ENCODE measurements around the gene TCF4. TPM values are rescaled to one million over a fixed set of nuclear protein-coding genes. Genes with fewer than 3 reads are reported as not detected.

TCF4 gene
- total RNA-seq, 1 experiment from 2014 or later: 2.3 TPM

- TF ChIP-seq, protein P1, sequence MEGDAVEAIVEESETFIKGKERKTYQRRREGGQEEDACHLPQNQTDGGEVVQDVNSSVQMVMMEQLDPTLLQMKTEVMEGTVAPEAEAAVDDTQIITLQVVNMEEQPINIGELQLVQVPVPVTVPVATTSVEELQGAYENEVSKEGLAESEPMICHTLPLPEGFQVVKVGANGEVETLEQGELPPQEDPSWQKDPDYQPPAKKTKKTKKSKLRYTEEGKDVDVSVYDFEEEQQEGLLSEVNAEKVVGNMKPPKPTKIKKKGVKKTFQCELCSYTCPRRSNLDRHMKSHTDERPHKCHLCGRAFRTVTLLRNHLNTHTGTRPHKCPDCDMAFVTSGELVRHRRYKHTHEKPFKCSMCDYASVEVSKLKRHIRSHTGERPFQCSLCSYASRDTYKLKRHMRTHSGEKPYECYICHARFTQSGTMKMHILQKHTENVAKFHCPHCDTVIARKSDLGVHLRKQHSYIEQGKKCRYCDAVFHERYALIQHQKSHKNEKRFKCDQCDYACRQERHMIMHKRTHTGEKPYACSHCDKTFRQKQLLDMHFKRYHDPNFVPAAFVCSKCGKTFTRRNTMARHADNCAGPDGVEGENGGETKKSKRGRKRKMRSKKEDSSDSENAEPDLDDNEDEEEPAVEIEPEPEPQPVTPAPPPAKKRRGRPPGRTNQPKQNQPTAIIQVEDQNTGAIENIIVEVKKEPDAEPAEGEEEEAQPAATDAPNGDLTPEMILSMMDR (IDR thresholded peaks at IDR 0.05): no peak
- TF ChIP-seq SIN3A (IDR thresholded peaks at IDR 0.05; ENCODE audit: borderline replicate concordance, insufficient read depth, low read depth, low read length) (no peak), POLR2AphosphoS5 (IDR thresholded peaks at IDR 0.05; ENCODE audit: low read depth, low read length) (no peak), TCF7L2 (IDR thresholded peaks at IDR 0.05; ENCODE audit: low read depth, low read length) (no peak), REST (IDR thresholded peaks at IDR 0.05; ENCODE audit: insufficient read depth in 1 of 2, low read depth in 2 of 2, low read length in 1 of 2) (no peak)
- Histone ChIP-seq H3K9me3 (ENCODE audit: control insufficient read depth, insufficient read depth, low read depth, low read length) (no peaks in the 10 kb centered on the region), H3K27me3 (ENCODE audit: control insufficient read depth, insufficient read depth, low read length) (no peaks in the 10 kb centered on the region), H3K4me1 (ENCODE audit: control insufficient read depth, insufficient read depth, low read length) (no peaks in the 10 kb centered on the region), H3K36me3 (ENCODE audit: control insufficient read depth, insufficient read depth, low read length) (no peaks in the 10 kb centered on the region), H3K27ac (ENCODE audit: low read length) (no peak overlapping the region), H3K4me3 (ENCODE audit: low read depth in 2 of 2, low read length in 2 of 2) (no peak overlapping the region)
- intact Hi-C loops (cut with micrococcal nuclease; ENCODE audit: unreplicated experiment): no loop called here
- no peak for DNase-seq (ENCODE audit: low read depth, low spot score)
- in situ Hi-C loops (cut with HindIII; ENCODE audit: low pct_unique_long_range_greater_than_20kb, low sequenced_read_pairs): no loop called here
- ATAC-seq: no peak
- CTCF ChIA-PET: no interaction called here
- BruUV-seq (replicated peaks): no TSS peak
- POLR2A ChIA-PET: no interaction called here
These were observed 48.8 kb downstream of the TCF4 start for GRCh38 chr18:55539240-55539639.

GRCh38 chr18:55534996-55535395 lies 53.0 kb downstream of the TCF4 start:
- ChIA-PET POLR2A (no interaction called here), CTCF (no interaction called here)
- H3K36me3 ChIP-seq (ENCODE audit: control insufficient read depth, insufficient read depth, low read length): no peaks in the 10 kb centered on the region
- TF ChIP-seq TCF7L2 (IDR thresholded peaks at IDR 0.05; ENCODE audit: low read depth, low read length): no peak
- TF ChIP-seq REST (IDR thresholded peaks at IDR 0.05; ENCODE audit: insufficient read depth in 1 of 2, low read depth in 2 of 2, low read length in 1 of 2): no peak
- ATAC-seq: no peak
- DNase-seq (ENCODE audit: low read depth, low spot score): no peak
- H3K27ac ChIP-seq (ENCODE audit: low read length): no peak overlapping the region
- in situ Hi-C loops (cut with HindIII; ENCODE audit: low pct_unique_long_range_greater_than_20kb, low sequenced_read_pairs) (no loop called here), intact Hi-C loops (cut with micrococcal nuclease; ENCODE audit: unreplicated experiment) (no loop called here)
- H3K4me1 ChIP-seq (ENCODE audit: control insufficient read depth, insufficient read depth, low read length): no peaks in the 10 kb centered on the region
- H3K4me3 ChIP-seq (ENCODE audit: low read depth in 2 of 2, low read length in 2 of 2): no peak overlapping the region
- no TSS peak for BruUV-seq (replicated peaks)
- no peaks in the 10 kb centered on the region for H3K27me3 ChIP-seq (ENCODE audit: control insufficient read depth, insufficient read depth, low read length)
- H3K9me3 ChIP-seq (ENCODE audit: control insufficient read depth, insufficient read depth, low read depth, low read length): no peaks in the 10 kb centered on the region

Measured in Panc1 (cell line).